ENCODE measurements around the gene HMOX2.
A peak's percentile ranks its signal among the peaks of the same experiment; 100 is the strongest.

Gene HMOX2

GRCh38 chr16:4475880-4476788, at the start of gene HMOX2 (continued):
- TF ChIP-seq ZBTB11 (tag by site-specific recombination; conservative IDR thresholded peaks at IDR 0.05; ENCODE audit: low read depth) (peak; percentile 51; the same call in 1 of the 2 replicates), ZNF26 (tag by site-specific recombination; IDR thresholded peaks at IDR 0.05) (no peak), ZNF76 (tag by site-specific recombination; IDR thresholded peaks at IDR 0.05; ENCODE audit: borderline replicate concordance, low read depth) (peak; percentile 57; the same call in 1 of the 2 replicates), ZNF830 (tag by site-specific recombination; IDR thresholded peaks at IDR 0.05; ENCODE audit: low read depth) (no peak), ZNF138 (tag by site-specific recombination; IDR thresholded peaks at IDR 0.05; ENCODE audit: borderline replicate concordance) (no peak), ZNF501 (tag by site-specific recombination; IDR thresholded peaks at IDR 0.05) (no peak; the same call in 1 of the 2 replicates), ZNF157 (tag by site-specific recombination; IDR thresholded peaks at IDR 0.05) (no peak), ZNF544 (tag by site-specific recombination; IDR thresholded peaks at IDR 0.05) (no peak), OVOL3 (tag by site-specific recombination; IDR thresholded peaks at IDR 0.05) (no peak), ZNF394 (tag by site-specific recombination; IDR thresholded peaks at IDR 0.05; ENCODE audit: borderline replicate concordance) (no peak), YY2 (tag by site-specific recombination; IDR thresholded peaks at IDR 0.05) (no peak), ZNF521 (tag by site-specific recombination; IDR thresholded peaks at IDR 0.05) (no peak), MEIS1 (CRISPR knock-in tag; IDR thresholded peaks at IDR 0.05; ENCODE audit: borderline replicate concordance) (no peak), ZNF146 (tag by site-specific recombination; IDR thresholded peaks at IDR 0.05) (0 out of 2 replicates have a peak, but pooled peaks have one; percentile 15), ZNF19 (tag by site-specific recombination; IDR thresholded peaks at IDR 0.05; ENCODE audit: low read depth) (no peak), ZNF175 (tag by site-specific recombination; IDR thresholded peaks at IDR 0.05) (no peak), ZBTB6 (tag by site-specific recombination; IDR thresholded peaks at IDR 0.05) (no peak), ZNF211 (tag by site-specific recombination; IDR thresholded peaks at IDR 0.05; ENCODE audit: low read depth) (no peak), ZNF10 (tag by site-specific recombination; IDR thresholded peaks at IDR 0.05) (peak; percentile 52; the same call in 1 of the 2 replicates), ZNF843 (tag by site-specific recombination; IDR thresholded peaks at IDR 0.05) (peak; percentile 12; the same call in 1 of the 2 replicates), SCRT2 (tag by site-specific recombination; IDR thresholded peaks at IDR 0.05) (peak; percentile 37), ZNF777 (tag by site-specific recombination; IDR thresholded peaks at IDR 0.05; ENCODE audit: borderline replicate concordance) (no peak; the same call in 1 of the 2 replicates), ZNF639 (tag by site-specific recombination; IDR thresholded peaks at IDR 0.05) (no peak), MYNN (tag by site-specific recombination; IDR thresholded peaks at IDR 0.05; ENCODE audit: borderline replicate concordance) (no peak), ZNF362 (tag by site-specific recombination; IDR thresholded peaks at IDR 0.05) (no peak), PBX3 (CRISPR knock-in tag; IDR thresholded peaks at IDR 0.05) (peak; percentile 88; the same call in 1 of the 2 replicates), KLF17 (tag by site-specific recombination; IDR thresholded peaks at IDR 0.05) (peak; percentile 85), ZNF311 (tag by site-specific recombination; IDR thresholded peaks at IDR 0.05; ENCODE audit: borderline replicate concordance) (no peak)

Data from HEK293 (cell line).